ENCODE data around the gene IFI6. TPM values are rescaled to one million over a fixed set of nuclear protein-coding genes. Genes with fewer than 3 reads are reported as not detected.

The IFI6 gene
- total and polyA plus RNA-seq, 2 of the 13 experiments (the other 11 are each of a cell fraction or from before 2014, with no cell fraction given) = 12.9 to 13.2 TPM

DNA sequence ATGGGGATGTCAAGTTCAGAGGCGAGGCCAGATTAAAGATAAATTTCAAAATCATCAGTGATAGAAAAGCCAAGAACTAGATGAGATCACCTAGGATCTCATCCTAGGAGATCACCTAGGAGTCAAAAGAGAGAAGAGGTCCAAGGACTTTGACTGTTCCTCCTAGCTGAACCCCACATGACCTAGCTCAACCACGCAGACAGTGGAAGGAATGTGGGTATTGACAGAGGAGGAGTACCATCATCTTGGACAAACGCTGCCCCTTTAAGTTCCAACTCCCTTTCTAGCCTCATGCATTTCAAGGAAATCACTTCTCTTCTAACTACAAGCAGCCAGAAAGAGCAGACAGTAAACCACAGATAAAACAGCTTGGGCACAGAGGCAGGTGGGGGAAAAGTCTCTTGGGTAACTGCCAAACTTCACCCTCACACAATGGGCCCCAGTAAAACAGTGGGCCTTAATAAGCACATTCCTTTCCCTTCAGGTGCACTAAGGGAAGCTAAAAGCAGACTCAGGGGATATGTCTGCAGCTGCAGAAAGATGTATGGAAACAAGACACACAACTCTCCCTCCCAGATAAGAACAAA is 41.2 kb upstream of the IFI6 start (continued):
- no peak for TF ChIP-seq ZNF629 (CRISPR knock-in tag; conservative IDR thresholded peaks at IDR 0.05)
- TF ChIP-seq FIP1L1 (IDR thresholded peaks at IDR 0.05; ENCODE audit: borderline replicate concordance, insufficient read depth, low read depth, low read length) = no peak
- TF ChIP-seq NKX3-1 (CRISPR knock-in tag; IDR thresholded peaks at IDR 0.05) = no peak

DNA sequence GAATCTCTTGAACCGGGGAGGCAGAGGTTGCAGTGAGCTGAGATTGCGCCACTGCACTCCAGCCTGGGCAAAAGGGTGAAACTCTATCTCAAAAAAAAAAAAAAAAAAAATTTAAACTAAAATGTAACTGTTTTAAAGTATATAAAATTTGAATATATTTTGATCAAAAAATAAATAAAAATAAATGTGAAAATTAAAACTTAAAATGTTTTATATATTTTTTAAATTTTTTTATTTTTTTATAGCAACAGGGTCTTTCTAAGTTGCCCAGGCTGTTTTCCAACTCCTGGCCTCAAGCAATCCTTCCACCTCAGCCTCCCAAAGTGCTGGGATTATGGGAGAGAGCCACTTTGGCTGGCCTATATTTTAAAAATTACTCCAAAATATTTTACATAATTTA is 38.6 kb upstream of the IFI6 start:
- Histone ChIP-seq H3K79me2 (ENCODE audit: insufficient read depth, low read length) (no peaks in the 10 kb centered on the region), H3K9ac (ENCODE audit: insufficient read depth, low read depth, low read length) (no peak overlapping the region), H3K4me2 (ENCODE audit: low read depth, low read length) (no peak overlapping the region), H3K27me3 (ENCODE audit: control insufficient read depth in 1 of 2, insufficient read depth in 2 of 2, low read length in 2 of 2) (no peaks in the 10 kb centered on the region), H3K36me3 (replicated peaks in 1 of 2; ENCODE audit: control insufficient read depth in 1 of 2, insufficient read depth in 2 of 2, low read length in 2 of 2) (no peaks in the 10 kb centered on the region), H2AFZ (ENCODE audit: low read length) (no peak overlapping the region), H3K4me1 (ENCODE audit: insufficient read depth, low read length) (peaks cover 29% of the 10 kb centered on the region), H3K9me3 (ENCODE audit: low read length) (no peaks in the 10 kb centered on the region), H3K27ac (ENCODE audit: extremely low read length, insufficient read depth, low read length) (no peak overlapping the region), H4K20me1 (ENCODE audit: insufficient read depth, low read length) (no peaks in the 10 kb centered on the region), H3K4me3 (replicated peaks in 1 of 3; ENCODE audit: insufficient read depth in 1 of 3, low read depth in 2 of 3, low read length in 3 of 3) (no peak overlapping the region)
- BruUV-seq (replicated peaks) = no TSS peak
- in situ Hi-C loops (cut with HindIII; ENCODE audit: extremely low pct_ligation_motif_present, low pct_unique_long_range_greater_than_20kb) = no loop called here
- FAIRE-seq (no peak), DNase-seq (ENCODE audit: low spot score) (no peak), ATAC-seq (no peak)
- 68% methylated on average over 2 of the region's 2 CpGs for WGBS (ENCODE audit: low lambda C conversion rate)
- ChIA-PET POLR2A (no interaction called here), CTCF (ENCODE audit: low intra/inter-chr PET ratio, low total read pairs) (no interaction called here)
- intact Hi-C loops (cut with micrococcal nuclease; ENCODE audit: unreplicated experiment) = no loop called here
- TF ChIP-seq ZNF780A (CRISPR knock-in tag; IDR thresholded peaks at IDR 0.05) (no peak), KDM1A (CRISPR knock-in tag; IDR thresholded peaks at IDR 0.05) (no peak), ZNF3 (CRISPR knock-in tag; IDR thresholded peaks at IDR 0.05) (no peak), RAD21 (CRISPR knock-in tag; IDR thresholded peaks at IDR 0.05) (no peak), SRSF4 (IDR thresholded peaks at IDR 0.05; ENCODE audit: low read depth, low read length, poor library complexity, severe bottlenecking) (no peak), ZFX (CRISPR knock-in tag; IDR thresholded peaks at IDR 0.05; ENCODE audit: low read depth) (no peak), ZNF33A (CRISPR knock-in tag; IDR thresholded peaks at IDR 0.05; ENCODE audit: borderline replicate concordance) (no peak), ZZZ3 (CRISPR knock-in tag; IDR thresholded peaks at IDR 0.05; ENCODE audit: borderline replicate concordance) (no peak), CEBPB (IDR thresholded peaks at IDR 0.05; ENCODE audit: borderline replicate concordance, low read depth, low read length) (no peak), ZFP62 (CRISPR knock-in tag; IDR thresholded peaks at IDR 0.05) (no peak), ELF4 (CRISPR knock-in tag; IDR thresholded peaks at IDR 0.05; ENCODE audit: borderline replicate concordance) (no peak)
- TF ChIP-seq, protein P1, sequence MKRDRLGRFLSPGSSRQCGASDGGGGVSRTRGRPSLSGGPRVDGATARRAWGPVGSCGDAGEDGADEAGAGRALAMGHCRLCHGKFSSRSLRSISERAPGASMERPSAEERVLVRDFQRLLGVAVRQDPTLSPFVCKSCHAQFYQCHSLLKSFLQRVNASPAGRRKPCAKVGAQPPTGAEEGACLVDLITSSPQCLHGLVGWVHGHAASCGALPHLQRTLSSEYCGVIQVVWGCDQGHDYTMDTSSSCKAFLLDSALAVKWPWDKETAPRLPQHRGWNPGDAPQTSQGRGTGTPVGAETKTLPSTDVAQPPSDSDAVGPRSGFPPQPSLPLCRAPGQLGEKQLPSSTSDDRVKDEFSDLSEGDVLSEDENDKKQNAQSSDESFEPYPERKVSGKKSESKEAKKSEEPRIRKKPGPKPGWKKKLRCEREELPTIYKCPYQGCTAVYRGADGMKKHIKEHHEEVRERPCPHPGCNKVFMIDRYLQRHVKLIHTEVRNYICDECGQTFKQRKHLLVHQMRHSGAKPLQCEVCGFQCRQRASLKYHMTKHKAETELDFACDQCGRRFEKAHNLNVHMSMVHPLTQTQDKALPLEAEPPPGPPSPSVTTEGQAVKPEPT (CRISPR knock-in tag; IDR thresholded peaks at IDR 0.05; ENCODE audit: low read depth) = no peak
- TF ChIP-seq, protein P2, sequence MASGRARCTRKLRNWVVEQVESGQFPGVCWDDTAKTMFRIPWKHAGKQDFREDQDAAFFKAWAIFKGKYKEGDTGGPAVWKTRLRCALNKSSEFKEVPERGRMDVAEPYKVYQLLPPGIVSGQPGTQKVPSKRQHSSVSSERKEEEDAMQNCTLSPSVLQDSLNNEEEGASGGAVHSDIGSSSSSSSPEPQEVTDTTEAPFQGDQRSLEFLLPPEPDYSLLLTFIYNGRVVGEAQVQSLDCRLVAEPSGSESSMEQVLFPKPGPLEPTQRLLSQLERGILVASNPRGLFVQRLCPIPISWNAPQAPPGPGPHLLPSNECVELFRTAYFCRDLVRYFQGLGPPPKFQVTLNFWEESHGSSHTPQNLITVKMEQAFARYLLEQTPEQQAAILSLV (CRISPR knock-in tag; IDR thresholded peaks at IDR 0.05; ENCODE audit: borderline replicate concordance) = no peak
